Calu3 (cell line): ENCODE measurements around the gene CACNG3. TPM values are rescaled to one million over a fixed set of nuclear protein-coding genes. Genes with fewer than 3 reads are reported as not detected.

Experiments
- BruUV-seq: library from RNA; stranded (reverse); fragments of 400-500 nt; replicated peaks from 2 replicates; lab custom pipeline; 2021; lab: Mats Ljungman, UMichigan
- CTCF ChIA-PET: fragments of 300-600 bp; sonication (Branson Sonifier 250); formaldehyde crosslinking; loops from one replicate; lab custom pipeline; 2022; ENCODE audit warnings: antibody characterized with exemption; lab: Charles Lee
- DNase-seq: peaks from one replicate; pipeline ENCODE4 v3.0.0; 2022
- H3K27ac Mint-ChIP-seq: one replicate; pipeline ENCODE4 v1.8.0; 2022; ENCODE audit warnings: mixed read lengths; ENCODE audit not compliant: unreplicated experiment
- H3K27me3 Mint-ChIP-seq: one replicate; pipeline ENCODE4 v1.8.0; 2022; ENCODE audit warnings: mixed read lengths; ENCODE audit not compliant: unreplicated experiment
- H3K36me3 Mint-ChIP-seq: one replicate; pipeline ENCODE4 v1.8.0; 2022; ENCODE audit warnings: mild to moderate bottlenecking, moderate library complexity, mixed read lengths; ENCODE audit not compliant: insufficient read depth, unreplicated experiment
- H3K4me1 Mint-ChIP-seq: one replicate; pipeline ENCODE4 v1.8.0; 2022; ENCODE audit warnings: mild to moderate bottlenecking, low read depth, mixed read lengths; ENCODE audit not compliant: unreplicated experiment
- H3K4me3 Mint-ChIP-seq: one replicate; pipeline ENCODE4 v1.8.0; 2022; ENCODE audit warnings: mild to moderate bottlenecking, low read depth, moderate library complexity, mixed read lengths; ENCODE audit not compliant: unreplicated experiment
- H3K9me3 Mint-ChIP-seq: one replicate; pipeline ENCODE4 v1.8.0; 2022; ENCODE audit warnings: low read depth, mixed read lengths; ENCODE audit not compliant: unreplicated experiment
- intact Hi-C: fragments of 100-400 bp; cut with micrococcal nuclease; formaldehyde crosslinking; loops from one replicate; pipeline ENCODE4 v1.10.0; 2022; ENCODE audit not compliant: unreplicated experiment
- total RNA-seq: library from RNA; stranded (reverse); gene quantifications from 2 replicates; pipeline ENCODE4 v1.2.3, GENCODE V29; 2022
- TF ChIP-seq, protein P1 (sequence below): fragments of 200-600 bp; IDR thresholded peaks from one replicate; pipeline ENCODE4 v1.8.0; 2022; ENCODE audit warnings: antibody characterized with exemption; ENCODE audit not compliant: unreplicated experiment

The CACNG3 gene
- total RNA-seq, 1 experiment from 2014 or later: not detected

DNA sequence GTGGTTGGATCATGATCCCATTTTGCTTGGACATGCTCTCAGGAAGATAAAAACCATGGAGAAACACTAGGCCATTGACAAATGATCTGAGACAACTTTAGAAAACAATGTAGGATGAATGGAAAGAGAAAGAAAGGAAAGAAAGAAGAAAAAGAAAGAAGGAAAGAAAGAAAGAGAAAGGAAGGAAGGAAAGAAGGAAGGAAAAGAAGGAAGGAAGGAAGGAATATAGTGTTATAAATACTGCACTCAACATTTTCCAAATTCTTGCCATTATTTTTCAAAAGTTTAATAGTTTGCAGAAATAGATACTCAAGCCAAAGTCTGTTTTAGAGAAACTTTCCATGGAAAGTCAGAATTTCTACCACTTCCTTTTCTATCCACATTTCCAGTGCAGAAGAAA lies 39.2 kb upstream of the CACNG3 start:
- Mint-ChIP-seq H3K4me1 (no peaks in the 10 kb centered on the region), H3K36me3 (no peaks in the 10 kb centered on the region), H3K9me3 (peaks cover 2% of the 10 kb centered on the region), H3K4me3 (no peak overlapping the region), H3K27ac (no peak overlapping the region), H3K27me3 (peaks cover 81% of the 10 kb centered on the region)
- DNase-seq: no peak
- CTCF ChIA-PET: interaction anchor here (0.7 kb wide), 1 partner anchor 11 kb away, joined by 3 read pairs; no protein-coding TSS in a partner anchor
- intact Hi-C loops: no loop called here
- no TSS peak for BruUV-seq
- TF ChIP-seq, protein P1, sequence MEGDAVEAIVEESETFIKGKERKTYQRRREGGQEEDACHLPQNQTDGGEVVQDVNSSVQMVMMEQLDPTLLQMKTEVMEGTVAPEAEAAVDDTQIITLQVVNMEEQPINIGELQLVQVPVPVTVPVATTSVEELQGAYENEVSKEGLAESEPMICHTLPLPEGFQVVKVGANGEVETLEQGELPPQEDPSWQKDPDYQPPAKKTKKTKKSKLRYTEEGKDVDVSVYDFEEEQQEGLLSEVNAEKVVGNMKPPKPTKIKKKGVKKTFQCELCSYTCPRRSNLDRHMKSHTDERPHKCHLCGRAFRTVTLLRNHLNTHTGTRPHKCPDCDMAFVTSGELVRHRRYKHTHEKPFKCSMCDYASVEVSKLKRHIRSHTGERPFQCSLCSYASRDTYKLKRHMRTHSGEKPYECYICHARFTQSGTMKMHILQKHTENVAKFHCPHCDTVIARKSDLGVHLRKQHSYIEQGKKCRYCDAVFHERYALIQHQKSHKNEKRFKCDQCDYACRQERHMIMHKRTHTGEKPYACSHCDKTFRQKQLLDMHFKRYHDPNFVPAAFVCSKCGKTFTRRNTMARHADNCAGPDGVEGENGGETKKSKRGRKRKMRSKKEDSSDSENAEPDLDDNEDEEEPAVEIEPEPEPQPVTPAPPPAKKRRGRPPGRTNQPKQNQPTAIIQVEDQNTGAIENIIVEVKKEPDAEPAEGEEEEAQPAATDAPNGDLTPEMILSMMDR: no peak

DNA sequence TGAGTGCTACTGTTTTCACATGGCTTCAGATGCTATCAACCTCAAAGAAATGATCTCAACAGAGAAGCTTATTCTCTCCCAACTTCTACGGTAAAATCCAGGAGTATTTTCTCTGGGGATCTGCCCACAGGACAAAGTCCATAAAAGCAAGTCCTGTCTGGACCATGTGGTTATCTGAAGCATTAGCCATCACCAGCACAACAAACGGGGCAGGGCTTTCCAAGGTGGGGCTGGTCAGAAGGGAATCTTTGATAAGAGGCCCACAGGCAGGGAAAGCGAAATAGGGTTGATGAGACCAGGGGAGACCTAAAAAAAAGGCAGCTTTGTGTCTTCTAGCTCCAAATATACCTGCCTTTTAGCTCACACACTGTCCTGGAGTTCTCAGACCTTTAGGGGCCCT lies 38.7 kb upstream of the CACNG3 start:
- CTCF ChIA-PET: no interaction called here
- Mint-ChIP-seq H3K4me1 (no peaks in the 10 kb centered on the region), H3K36me3 (no peaks in the 10 kb centered on the region), H3K27ac (no peak overlapping the region), H3K4me3 (no peak overlapping the region), H3K9me3 (peaks cover 2% of the 10 kb centered on the region), H3K27me3 (peaks cover 81% of the 10 kb centered on the region)
- no TSS peak for BruUV-seq
- intact Hi-C loops: no loop called here
- DNase-seq: no peak
- TF ChIP-seq, protein P1: no peak

DNA sequence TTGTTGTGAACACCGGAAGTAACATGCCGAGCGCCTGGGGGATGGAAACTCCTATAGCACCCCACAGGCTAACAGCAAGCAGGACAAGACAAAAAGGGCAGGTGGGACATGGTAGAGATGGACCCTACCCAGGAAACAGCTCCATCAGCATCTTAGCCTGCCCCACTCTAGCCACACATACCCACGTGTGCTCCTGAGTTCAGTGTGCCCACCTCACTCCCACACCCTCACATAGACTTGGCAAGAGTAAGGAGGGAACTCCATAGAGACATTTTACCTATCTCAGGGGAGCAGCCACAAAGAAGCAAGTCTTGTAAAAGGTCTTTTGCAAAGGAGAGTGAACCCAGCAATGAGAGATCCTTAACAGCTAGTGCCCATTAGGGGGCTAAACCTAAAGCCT lies 37.8 kb upstream of the CACNG3 start:
- Mint-ChIP-seq H3K36me3 (no peaks in the 10 kb centered on the region), H3K4me1 (no peaks in the 10 kb centered on the region), H3K9me3 (peaks cover 2% of the 10 kb centered on the region), H3K27ac (no peak overlapping the region), H3K27me3 (peaks cover 84% of the 10 kb centered on the region), H3K4me3 (no peak overlapping the region)
- no peak for DNase-seq
- CTCF ChIA-PET: no interaction called here
- intact Hi-C loops: no loop called here
- TF ChIP-seq, protein P1: no peak
- no TSS peak for BruUV-seq

DNA sequence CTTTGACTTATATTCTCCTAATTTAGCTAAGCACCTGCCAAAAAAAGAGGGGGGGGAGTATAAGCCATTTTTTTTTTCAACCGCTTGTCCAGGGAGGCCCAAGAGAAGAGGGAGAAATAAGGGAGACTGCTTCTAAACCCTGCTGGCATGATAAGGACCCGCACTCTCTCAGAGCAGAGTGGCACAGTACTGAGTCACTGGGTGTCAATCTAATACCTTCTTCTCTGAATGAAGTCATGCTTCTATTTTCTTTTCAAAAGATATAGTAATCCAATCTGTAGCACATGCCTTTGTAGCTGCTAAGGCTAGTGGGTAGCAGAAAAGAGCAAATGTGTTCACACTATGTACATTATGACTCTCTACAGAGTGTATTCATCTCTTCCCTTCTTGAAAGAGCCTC lies 34.9 kb upstream of the CACNG3 start:
- CTCF ChIA-PET: interaction anchor here (0.7 kb wide), 1 partner anchor 152 kb away, joined by 3 read pairs; no protein-coding TSS in a partner anchor
- Mint-ChIP-seq H3K36me3 (no peaks in the 10 kb centered on the region), H3K4me3 (no peak overlapping the region), H3K4me1 (no peaks in the 10 kb centered on the region), H3K9me3 (no peaks in the 10 kb centered on the region), H3K27me3 (peaks cover 86% of the 10 kb centered on the region), H3K27ac (no peak overlapping the region)
- no peak for DNase-seq
- no TSS peak for BruUV-seq
- intact Hi-C loops: no loop called here
- TF ChIP-seq, protein P1: no peak
